Ishikawa (cell line): Measurements from ENCODE around the gene ADA.

Source experiments
- EP300 ChIP-seq: IDR thresholded peaks from 2 replicates; pipeline ENCODE4 v1.6.1; 2012; ENCODE audit warnings: borderline replicate concordance
- TF ChIP-seq, protein P1 (sequence below): IDR thresholded peaks from 2 replicates; pipeline ENCODE4 v1.6.1; 2012; ENCODE audit warnings: low read depth, mild to moderate bottlenecking

DNA sequence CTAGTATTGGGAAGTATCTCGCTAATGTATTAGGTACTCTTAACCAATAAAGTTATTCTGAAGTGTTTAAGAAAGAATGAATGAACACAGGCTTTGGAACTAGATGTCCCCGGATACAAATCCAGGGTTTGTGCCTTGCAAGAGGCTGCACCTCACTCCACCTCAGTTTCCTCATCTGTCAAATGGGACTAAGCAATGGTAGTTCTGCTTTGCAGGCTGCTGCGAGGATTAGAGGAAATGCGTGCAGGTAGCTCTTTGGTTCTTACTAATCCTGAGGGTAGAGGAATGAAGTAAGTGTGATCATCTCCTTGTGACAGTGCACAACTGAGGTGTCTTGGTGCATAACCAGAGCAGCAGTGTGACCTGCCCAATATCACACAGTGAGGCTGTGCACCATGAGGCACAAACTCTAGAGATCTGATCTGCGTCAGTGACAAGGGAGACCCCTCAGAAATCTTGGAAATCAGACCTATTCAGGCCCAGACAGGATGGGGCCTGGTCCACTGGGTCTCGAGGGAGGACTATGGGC, 26.7 kb downstream of the ADA start:
- TF ChIP-seq EP300, result no peak
- TF ChIP-seq, protein P1, sequence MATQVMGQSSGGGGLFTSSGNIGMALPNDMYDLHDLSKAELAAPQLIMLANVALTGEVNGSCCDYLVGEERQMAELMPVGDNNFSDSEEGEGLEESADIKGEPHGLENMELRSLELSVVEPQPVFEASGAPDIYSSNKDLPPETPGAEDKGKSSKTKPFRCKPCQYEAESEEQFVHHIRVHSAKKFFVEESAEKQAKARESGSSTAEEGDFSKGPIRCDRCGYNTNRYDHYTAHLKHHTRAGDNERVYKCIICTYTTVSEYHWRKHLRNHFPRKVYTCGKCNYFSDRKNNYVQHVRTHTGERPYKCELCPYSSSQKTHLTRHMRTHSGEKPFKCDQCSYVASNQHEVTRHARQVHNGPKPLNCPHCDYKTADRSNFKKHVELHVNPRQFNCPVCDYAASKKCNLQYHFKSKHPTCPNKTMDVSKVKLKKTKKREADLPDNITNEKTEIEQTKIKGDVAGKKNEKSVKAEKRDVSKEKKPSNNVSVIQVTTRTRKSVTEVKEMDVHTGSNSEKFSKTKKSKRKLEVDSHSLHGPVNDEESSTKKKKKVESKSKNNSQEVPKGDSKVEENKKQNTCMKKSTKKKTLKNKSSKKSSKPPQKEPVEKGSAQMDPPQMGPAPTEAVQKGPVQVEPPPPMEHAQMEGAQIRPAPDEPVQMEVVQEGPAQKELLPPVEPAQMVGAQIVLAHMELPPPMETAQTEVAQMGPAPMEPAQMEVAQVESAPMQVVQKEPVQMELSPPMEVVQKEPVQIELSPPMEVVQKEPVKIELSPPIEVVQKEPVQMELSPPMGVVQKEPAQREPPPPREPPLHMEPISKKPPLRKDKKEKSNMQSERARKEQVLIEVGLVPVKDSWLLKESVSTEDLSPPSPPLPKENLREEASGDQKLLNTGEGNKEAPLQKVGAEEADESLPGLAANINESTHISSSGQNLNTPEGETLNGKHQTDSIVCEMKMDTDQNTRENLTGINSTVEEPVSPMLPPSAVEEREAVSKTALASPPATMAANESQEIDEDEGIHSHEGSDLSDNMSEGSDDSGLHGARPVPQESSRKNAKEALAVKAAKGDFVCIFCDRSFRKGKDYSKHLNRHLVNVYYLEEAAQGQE, result no peak
